Measurements from ENCODE around the gene DNM2.
"Not testable (repeated sequence)": the region's sequence is repeated elsewhere in the genome, so short reads cannot be mapped to it uniquely, and the experiment has no call there.

Gene DNM2

DNA sequence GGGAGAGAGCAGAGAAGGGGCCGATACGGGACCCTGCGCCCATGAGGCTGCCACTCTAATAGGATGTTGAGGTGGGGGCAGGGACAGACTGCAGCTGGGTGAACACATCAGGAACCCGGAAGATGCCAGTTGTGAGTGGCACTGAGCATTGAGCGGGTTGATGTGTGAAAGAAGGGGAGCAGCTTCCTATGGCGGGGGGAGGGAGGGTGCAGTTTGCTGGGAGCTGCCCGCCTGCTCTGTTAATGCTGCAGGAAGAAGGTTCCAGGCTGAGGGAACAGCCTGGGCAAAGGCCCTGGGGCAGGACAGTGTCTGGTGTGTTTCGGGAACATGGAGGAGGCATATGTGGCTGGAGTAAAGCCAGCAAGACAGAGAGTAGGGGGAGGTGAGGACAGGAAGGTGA is 29.8 kb downstream of the DNM2 start:
- no peak for TF ChIP-seq POLR2A (IDR thresholded peaks at IDR 0.05; ENCODE audit: low read depth, low read length)
- no peak for TF ChIP-seq TAF1 (IDR thresholded peaks at IDR 0.05; ENCODE audit: borderline replicate concordance, low read depth, low read length)
- TF ChIP-seq POLR2AphosphoS5 (IDR thresholded peaks at IDR 0.05; ENCODE audit: low read depth, low read length): no peak
- FAIRE-seq: no peak
- no peak for DNase-seq (ENCODE audit: insufficient read length)

GRCh38 chr19:10748195-10748926 is 30.5 kb downstream of the DNM2 start:
- no peak for TF ChIP-seq POLR2A (IDR thresholded peaks at IDR 0.05; ENCODE audit: low read depth, low read length)
- TF ChIP-seq TAF1 (IDR thresholded peaks at IDR 0.05; ENCODE audit: borderline replicate concordance, low read depth, low read length): no peak
- TF ChIP-seq POLR2AphosphoS5 (IDR thresholded peaks at IDR 0.05; ENCODE audit: low read depth, low read length): no peak
- FAIRE-seq (no peak), DNase-seq (ENCODE audit: insufficient read length) (no peak)

GRCh38 chr19:10748927-10749434 is 31.1 kb downstream of the DNM2 start:
- TF ChIP-seq TAF1 (IDR thresholded peaks at IDR 0.05; ENCODE audit: borderline replicate concordance, low read depth, low read length) (no peak), POLR2AphosphoS5 (IDR thresholded peaks at IDR 0.05; ENCODE audit: low read depth, low read length) (no peak), POLR2A (IDR thresholded peaks at IDR 0.05; ENCODE audit: low read depth, low read length) (no peak)
- FAIRE-seq (no peak), DNase-seq (ENCODE audit: insufficient read length) (no peak)

DNA sequence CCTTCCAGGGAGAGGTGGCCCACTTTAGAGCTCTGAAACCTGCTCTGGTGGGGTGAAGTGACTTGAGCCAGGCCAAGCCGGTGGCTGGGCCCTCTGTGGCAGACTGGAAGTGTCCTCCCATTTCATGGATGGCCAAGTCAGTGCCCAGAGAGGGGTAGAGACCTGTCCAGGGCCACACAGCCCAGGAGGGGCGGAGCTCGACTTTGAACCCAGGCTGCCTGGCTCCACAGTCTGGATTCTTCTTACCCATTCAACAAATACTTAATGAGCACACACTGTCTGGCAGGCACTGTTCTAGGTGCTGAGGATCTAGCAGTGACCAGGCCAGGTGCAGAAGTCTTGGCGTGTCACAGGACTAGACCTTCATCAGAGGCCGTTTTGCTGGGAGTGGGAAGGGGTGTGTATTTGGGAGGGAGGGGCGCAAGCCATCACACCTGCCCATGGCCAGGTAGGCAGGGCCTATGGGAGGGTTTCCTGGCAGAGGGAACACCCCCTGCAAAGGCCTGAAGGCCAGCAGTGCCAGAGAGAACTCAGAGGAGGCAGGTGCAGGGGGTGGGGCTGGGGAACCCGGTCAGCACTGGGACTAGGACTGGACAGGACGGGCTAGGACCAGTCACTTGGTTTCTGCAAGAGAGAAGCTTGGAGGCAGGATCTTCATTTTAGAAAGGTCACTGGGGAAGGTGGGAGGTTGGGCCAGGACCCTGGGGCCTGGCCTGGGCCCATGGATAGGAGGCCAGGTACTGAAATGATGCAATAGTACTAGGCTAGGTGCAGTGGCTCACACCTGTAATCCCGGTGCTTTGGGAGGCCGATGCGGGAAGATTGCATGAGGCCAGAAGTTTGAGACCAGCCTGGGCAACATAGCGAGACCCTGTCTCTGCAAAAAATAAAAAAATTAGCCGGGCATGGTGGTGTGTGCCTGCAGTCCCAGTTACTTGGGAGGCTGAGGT is 31.8 kb downstream of the DNM2 start:
- no peak for TF ChIP-seq POLR2AphosphoS5 (IDR thresholded peaks at IDR 0.05; ENCODE audit: low read depth, low read length)
- no peak for TF ChIP-seq TAF1 (IDR thresholded peaks at IDR 0.05; ENCODE audit: borderline replicate concordance, low read depth, low read length)
- no peak for TF ChIP-seq POLR2A (IDR thresholded peaks at IDR 0.05; ENCODE audit: low read depth, low read length)
- FAIRE-seq: no peak
- no peak for DNase-seq (ENCODE audit: insufficient read length)

DNA sequence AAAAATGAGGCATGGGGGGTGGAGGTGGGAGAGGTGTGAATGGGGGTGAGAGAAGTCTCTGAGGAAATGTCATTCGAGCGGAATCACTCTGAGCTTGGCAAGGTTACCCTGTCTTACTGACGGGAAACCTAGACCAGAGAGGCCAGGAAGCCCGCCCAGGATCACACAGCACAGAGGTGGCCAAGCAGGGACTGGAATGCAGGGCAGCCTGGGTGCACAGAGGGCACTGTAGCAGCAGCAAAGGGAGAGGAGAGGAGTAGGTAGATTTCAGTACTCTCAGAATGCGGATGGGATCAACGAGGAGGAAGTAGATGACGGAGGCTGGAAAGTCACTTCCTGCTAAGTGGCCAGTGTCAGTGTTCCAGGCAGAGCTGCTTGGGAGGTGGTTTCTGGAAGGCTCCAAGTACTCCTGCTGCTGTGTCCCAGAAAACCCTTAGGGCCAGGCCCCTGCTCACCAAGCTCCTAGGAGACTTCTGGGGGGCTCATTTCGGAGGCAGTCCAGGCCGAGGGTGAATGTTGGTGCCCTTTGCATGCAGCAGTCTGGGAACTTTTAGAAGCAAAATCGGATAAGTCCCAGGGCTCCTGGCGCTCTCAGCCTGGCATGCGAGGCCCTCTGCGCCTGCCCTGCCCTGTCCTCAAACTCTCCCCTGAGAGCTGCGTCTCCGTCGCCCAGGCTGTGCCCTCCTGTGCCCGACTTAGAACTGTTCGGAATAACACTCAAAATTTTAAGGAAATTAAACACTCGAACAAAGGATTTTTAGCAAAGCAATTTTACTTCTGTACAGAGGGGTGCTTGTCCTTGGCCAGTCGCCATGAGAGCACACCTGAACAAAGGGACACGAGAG is 33.5 kb downstream of the DNM2 start:
- FAIRE-seq (no peak), DNase-seq (ENCODE audit: insufficient read length) (no peak)
- TF ChIP-seq TAF1 (IDR thresholded peaks at IDR 0.05; ENCODE audit: borderline replicate concordance, low read depth, low read length): no peak
- TF ChIP-seq POLR2A (IDR thresholded peaks at IDR 0.05; ENCODE audit: low read depth, low read length): no peak
- TF ChIP-seq POLR2AphosphoS5 (IDR thresholded peaks at IDR 0.05; ENCODE audit: low read depth, low read length): no peak

DNA sequence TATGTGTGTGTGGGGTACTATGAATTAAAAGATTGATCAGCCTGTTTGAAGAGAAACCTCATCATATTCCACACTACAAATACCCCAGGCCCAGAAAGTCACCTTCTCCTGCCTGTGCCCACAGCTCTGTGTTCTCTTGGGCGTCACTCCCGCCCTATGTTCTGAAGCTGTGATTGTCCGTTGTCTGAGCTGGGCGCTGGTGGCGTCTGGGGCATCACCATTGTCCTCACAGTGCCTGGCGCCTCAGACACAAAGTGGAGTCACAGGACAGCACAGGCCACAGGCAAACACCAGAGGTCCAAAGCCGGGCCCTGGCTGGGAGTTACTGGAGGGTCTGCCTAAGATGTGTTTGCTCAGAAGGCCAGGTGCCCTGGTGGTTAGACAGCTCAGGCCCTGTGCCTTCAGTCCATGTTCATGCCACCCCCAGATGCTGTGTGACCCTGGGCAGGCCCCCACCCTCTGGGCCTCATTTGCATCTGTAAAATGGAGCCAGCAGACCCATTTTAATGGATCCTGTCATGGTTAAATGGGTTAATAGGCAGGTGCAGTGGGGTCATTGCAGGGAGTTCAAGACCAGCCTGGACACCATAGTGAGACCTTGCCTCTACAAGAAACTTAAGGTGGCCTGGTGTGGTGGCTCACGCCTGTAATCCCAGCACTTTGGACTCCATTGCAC is 34.5 kb downstream of the DNM2 start:
- TF ChIP-seq TAF1 (IDR thresholded peaks at IDR 0.05; ENCODE audit: borderline replicate concordance, low read depth, low read length): no peak
- TF ChIP-seq POLR2A (IDR thresholded peaks at IDR 0.05; ENCODE audit: low read depth, low read length): no peak
- no peak for TF ChIP-seq POLR2AphosphoS5 (IDR thresholded peaks at IDR 0.05; ENCODE audit: low read depth, low read length)
- FAIRE-seq: no peak

GRCh38 chr19:10752913-10753704 is 35.2 kb downstream of the DNM2 start:
- TF ChIP-seq TAF1 (IDR thresholded peaks at IDR 0.05; ENCODE audit: borderline replicate concordance, low read depth, low read length) (no peak), POLR2A (IDR thresholded peaks at IDR 0.05; ENCODE audit: low read depth, low read length) (no peak), POLR2AphosphoS5 (IDR thresholded peaks at IDR 0.05; ENCODE audit: low read depth, low read length) (no peak)
- FAIRE-seq (no peak), DNase-seq (ENCODE audit: insufficient read length) (no peak)

More for the DNA sequence above, 34.5 kb downstream of the DNM2 start:
- DNase-seq (ENCODE audit: insufficient read length): no peak

- DNase-seq (ENCODE audit: insufficient read length): no peak
- FAIRE-seq: no peak
Observed at GRCh38 chr19:10756371-10756770, 38.5 kb downstream of the DNM2 start.

GRCh38 chr19:10756791-10757190 is 38.9 kb downstream of the DNM2 start:
- TF ChIP-seq POLR2AphosphoS5 (IDR thresholded peaks at IDR 0.05; ENCODE audit: low read depth, low read length) (no peak), TAF1 (IDR thresholded peaks at IDR 0.05; ENCODE audit: borderline replicate concordance, low read depth, low read length) (no peak), POLR2A (IDR thresholded peaks at IDR 0.05; ENCODE audit: low read depth, low read length) (no peak)
- no peak for FAIRE-seq
- no peak for DNase-seq (ENCODE audit: insufficient read length)

More at GRCh38 chr19:10756371-10756770, 38.5 kb downstream of the DNM2 start:
- TF ChIP-seq POLR2AphosphoS5 (IDR thresholded peaks at IDR 0.05; ENCODE audit: low read depth, low read length): no peak
- no peak for TF ChIP-seq POLR2A (IDR thresholded peaks at IDR 0.05; ENCODE audit: low read depth, low read length)
- TF ChIP-seq TAF1 (IDR thresholded peaks at IDR 0.05; ENCODE audit: borderline replicate concordance, low read depth, low read length): no peak

- not testable (repeated sequence) for FAIRE-seq
Observed at GRCh38 chr19:10758050-10758449, 40.2 kb downstream of the DNM2 start.

More at GRCh38 chr19:10758050-10758449, 40.2 kb downstream of the DNM2 start:
- not testable (repeated sequence) for DNase-seq (ENCODE audit: insufficient read length)

Data from GM12892 (cell line).